CD4-positive, alpha-beta T cell (primary cell): ENCODE measurements around the gene BANP. TPM values are rescaled to one million over a fixed set of nuclear protein-coding genes. Genes with fewer than 3 reads are reported as not detected.

ENCODE experiments used
- ATAC-seq: fragments of 200-7000 bp; cut with Tn5 transposase; one replicate; pipeline ENCODE4 v1.10.0; 2022; ENCODE audit warnings: mild to moderate bottlenecking; ENCODE audit not compliant: poor library complexity
- CTCF ChIA-PET: fragments of 350-600 bp; sonication (Branson Sonifier 250); formaldehyde crosslinking; loops from one replicate; lab custom pipeline; 2021; ENCODE audit warnings: antibody characterized with exemption, inconsistent platforms; lab: Charles Lee
- POLR2A ChIA-PET: fragments of 350-600 bp; sonication (Branson Sonifier 250); formaldehyde crosslinking; loops from one replicate; lab custom pipeline; 2021; ENCODE audit warnings: antibody characterized with exemption, inconsistent platforms; lab: Charles Lee
- DNase-seq, 14 experiments: peaks; one replicate each; pipeline ENCODE4 v3.0.0-alpha.2; 2013 to 2020; ENCODE audit warnings: mixed read lengths in 2 of 14
- H3K27ac ChIP-seq, 2 donors: one replicate each; pipeline versions ENCODE4 v1.5.1 to v1.7.0; 2013; ENCODE audit warnings: low read length in 2 of 2, low read depth in 1 of 2, mild to moderate bottlenecking in 1 of 2
- H3K27me3 ChIP-seq, 2 experiments: 1 replicate in 1 of 2; 2 replicates in 1 of 2; pipeline versions ENCODE4 v1.6.1 to v1.7.0; 2013; ENCODE audit warnings: low read length in 2 of 2, control low read depth in 1 of 2, mild to moderate bottlenecking in 1 of 2, moderate library complexity in 1 of 2; ENCODE audit not compliant: insufficient read depth in 2 of 2, control insufficient read depth in 1 of 2
- H3K36me3 ChIP-seq: one replicate; pipeline ENCODE4 v1.6.1; 2013; ENCODE audit warnings: low read length, control low read depth; ENCODE audit not compliant: insufficient read depth
- H3K4me1 ChIP-seq: one replicate; pipeline ENCODE4 v1.6.1; 2013; ENCODE audit warnings: low read length, control low read depth; ENCODE audit not compliant: insufficient read depth
- H3K4me3 ChIP-seq: one replicate; pipeline ENCODE4 v1.5.1; 2013; ENCODE audit warnings: mild to moderate bottlenecking, low read length, moderate library complexity
- H3K9me3 ChIP-seq, 2 experiments: 1 replicate in 1 of 2; 2 replicates in 1 of 2; pipeline versions ENCODE4 v1.6.1 to v1.7.0; 2013; ENCODE audit warnings: low read length in 2 of 2, mild to moderate bottlenecking in 2 of 2, control low read depth in 1 of 2, moderate library complexity in 1 of 2; ENCODE audit not compliant: control insufficient read depth in 1 of 2, insufficient read depth in 1 of 2
- H3K27ac Mint-ChIP-seq: one replicate; pipeline ENCODE4 v1.8.0; 2020; ENCODE audit warnings: mixed read lengths
- H3K27me3 Mint-ChIP-seq: one replicate; pipeline ENCODE4 v1.8.0; 2021; ENCODE audit warnings: mixed read lengths
- H3K36me3 Mint-ChIP-seq: one replicate; pipeline ENCODE4 v1.8.0; 2021; ENCODE audit warnings: low read depth, mixed read lengths
- H3K4me1 Mint-ChIP-seq: one replicate; pipeline ENCODE4 v1.8.0; 2021; ENCODE audit warnings: low read depth, mixed read lengths
- H3K4me3 Mint-ChIP-seq: one replicate; pipeline ENCODE4 v1.8.0; 2020; ENCODE audit warnings: mild to moderate bottlenecking, mixed read lengths
- H3K9me3 Mint-ChIP-seq: one replicate; pipeline ENCODE4 v1.8.0; 2020; ENCODE audit warnings: mixed read lengths
- CTCF ChIP-seq: fragments of 200-600 bp; IDR thresholded peaks from one replicate; pipeline ENCODE4 v1.8.0; 2022; ENCODE audit warnings: antibody characterized with exemption, mild to moderate bottlenecking
- intact Hi-C, 2 experiments: fragments of 100-400 bp; cut with DNase I in 1 of 2; cut with micrococcal nuclease in 1 of 2; formaldehyde crosslinking; loops; one replicate each; pipeline versions ENCODE4 v1.15.1 to v1.9.0; 2023 to 2025; cut with DNase I, micrococcal nuclease
- total RNA-seq, 174 experiments: library from RNA in 2 of 174; stranded (reverse) in 2 of 174; gene quantifications; one replicate each; pipeline ENCODE4 v1.2.3 and lab custom pipeline; 2021 to 2026

The BANP gene
- total RNA-seq, 2 experiments from 2014 or later, result 57.5 to 58.6 TPM

GRCh38 chr16:87968541-87968940, 17.3 kb downstream of the BANP start:
- ChIA-PET POLR2A (no interaction called here), CTCF (no interaction called here)
- Histone ChIP-seq H3K4me1 (peaks cover 32% of the 10 kb centered on the region), H3K36me3 (peaks cover 3% of the 10 kb centered on the region), H3K27me3 (no peaks in the 10 kb centered on the region), H3K4me3 (no peak overlapping the region), H3K9me3 (peaks cover 16 to 19% of the 10 kb centered on the region in 2 experiments), H3K27ac (no peak overlapping the region)
- peaks cover 47% of the 10 kb centered on the region for H3K36me3 Mint-ChIP-seq
- TF ChIP-seq CTCF, result no peak
- intact Hi-C loops, result no loop called here
- H3K27ac Mint-ChIP-seq, result peak overlapping the region; percentile 63
- H3K4me3 Mint-ChIP-seq, result peak overlapping the region; percentile 10
- DNase-seq, result no peak
- H3K27me3 Mint-ChIP-seq, result no peaks in the 10 kb centered on the region
- H3K9me3 Mint-ChIP-seq, result peaks cover 4% of the 10 kb centered on the region
- no peak for ATAC-seq
- peaks cover 58% of the 10 kb centered on the region for H3K4me1 Mint-ChIP-seq

- H3K4me1 ChIP-seq, result peaks cover 20% of the 10 kb centered on the region
- Mint-ChIP-seq H3K27ac (peak overlapping the region; percentile 49), H3K9me3 (peaks cover 4% of the 10 kb centered on the region), H3K4me3 (no peak overlapping the region), H3K4me1 (peaks cover 42% of the 10 kb centered on the region), H3K27me3 (no peaks in the 10 kb centered on the region), H3K36me3 (peaks cover 61% of the 10 kb centered on the region)
- ATAC-seq, result no peak
- peaks cover 16 to 19% of the 10 kb centered on the region in 2 experiments for H3K9me3 ChIP-seq
- POLR2A ChIA-PET, result no interaction called here
- H3K4me3 ChIP-seq, result no peak overlapping the region
- no peak overlapping the region for H3K27ac ChIP-seq
- H3K27me3 ChIP-seq, result no peaks in the 10 kb centered on the region
- DNase-seq, result no peak
- intact Hi-C loops, result no loop called here
- CTCF ChIA-PET, result no interaction called here
- TF ChIP-seq CTCF, result no peak
- peaks cover 10% of the 10 kb centered on the region for H3K36me3 ChIP-seq
Observed at GRCh38 chr16:87970186-87970585, 19.0 kb downstream of the BANP start.

- no peak overlapping the region for H3K27ac ChIP-seq
- Mint-ChIP-seq H3K36me3 (peaks cover 76% of the 10 kb centered on the region), H3K27ac (no peak overlapping the region), H3K4me3 (no peak overlapping the region), H3K27me3 (no peaks in the 10 kb centered on the region), H3K9me3 (peaks cover 4% of the 10 kb centered on the region), H3K4me1 (peaks cover 24% of the 10 kb centered on the region)
- DNase-seq (no peak), ATAC-seq (no peak)
- H3K9me3 ChIP-seq, result peaks cover 16 to 19% of the 10 kb centered on the region in 2 experiments
- intact Hi-C loops, result no loop called here
- H3K27me3 ChIP-seq, result no peaks in the 10 kb centered on the region
- POLR2A ChIA-PET, result no interaction called here
- CTCF ChIA-PET, result no interaction called here
- H3K36me3 ChIP-seq, result peaks cover 13% of the 10 kb centered on the region
- TF ChIP-seq CTCF, result no peak
- peaks cover 7% of the 10 kb centered on the region for H3K4me1 ChIP-seq
- H3K4me3 ChIP-seq, result no peak overlapping the region
Observed at GRCh38 chr16:87971933-87972332, 20.7 kb downstream of the BANP start.
